ENCODE data around the gene TRIM27. TPM values are rescaled to one million over a fixed set of nuclear protein-coding genes. Genes with fewer than 3 reads are reported as not detected.

TRIM27 gene
- total and polyA plus RNA-seq, 10 of the 15 experiments (the other 5 are each of a cell fraction or from before 2014, with no cell fraction given): 18.5 to 74.7 (median 58.0) TPM

DNA sequence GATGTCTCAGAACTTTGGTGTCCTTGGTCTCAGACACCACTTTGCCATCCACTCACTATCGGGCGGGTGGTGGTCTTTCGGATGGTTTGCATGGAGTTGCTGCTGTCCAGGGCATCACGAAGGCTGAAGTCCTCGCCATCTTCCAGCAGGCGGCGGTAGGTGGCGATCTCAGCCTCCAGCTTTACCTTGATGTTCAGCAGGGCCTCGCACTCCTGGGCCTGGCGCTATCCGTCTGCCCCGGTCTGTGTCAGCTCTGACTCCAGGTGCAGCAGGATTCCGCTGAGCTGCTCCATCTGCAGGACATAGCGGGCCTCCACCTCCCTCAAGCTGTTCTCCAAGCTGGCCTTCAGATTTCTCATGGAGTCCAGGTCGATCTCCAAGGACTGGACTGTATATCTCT, 45.3 kb upstream of the TRIM27 start:
- ChIA-PET SMC1A (ENCODE audit: uncharacterized antibody, unreplicated experiment) (no interaction called here), POLR2A (no interaction called here), RAD21 (ENCODE audit: unreplicated experiment) (no interaction called here), CTCF (interaction anchor here (0.6 kb wide), 1 partner anchor 245 kb away, joined by 3 read pairs; no protein-coding TSS in a partner anchor)
- Histone ChIP-seq H3K4me3 (no peak overlapping the region), H4K20me1 (ENCODE audit: control insufficient read depth, insufficient read depth) (no peaks in the 10 kb centered on the region), H3K4me1 (ENCODE audit: control insufficient read depth, insufficient read depth, low read length) (no peaks in the 10 kb centered on the region), H3K79me2 (ENCODE audit: control insufficient read depth, insufficient read depth, low read length) (no peaks in the 10 kb centered on the region), H3K36me3 (ENCODE audit: control insufficient read depth in 2 of 2, insufficient read depth in 2 of 2, low read length in 1 of 2) (no peaks in the 10 kb centered on the region), H3K9ac (ENCODE audit: control insufficient read depth, insufficient read depth, low read length) (no peak overlapping the region), H3K4me2 (ENCODE audit: control insufficient read depth, insufficient read depth) (no peak overlapping the region), H3K9me3 (replicated peaks; ENCODE audit: control insufficient read depth, insufficient read depth, low read length) (no peaks in the 10 kb centered on the region; the same call in 2 of the 3 replicates), H3K27ac (ENCODE audit: control insufficient read depth, insufficient read depth) (no peak overlapping the region), H2AFZ (ENCODE audit: control insufficient read depth, low read depth, low read length) (no peak overlapping the region), H3K27me3 (replicated peaks in 1 of 2; ENCODE audit: control insufficient read depth in 2 of 2, insufficient read depth in 2 of 2, low read length in 1 of 2) (no peaks in the 10 kb centered on the region)
- no peak for TF ChIP-seq JUND (IDR thresholded peaks at IDR 0.05; ENCODE audit: low read depth, low read length)
- TF ChIP-seq TBL1XR1 (IDR thresholded peaks at IDR 0.05; ENCODE audit: low read depth, low read length): no peak
- no peak for TF ChIP-seq ZNF24 (IDR thresholded peaks at IDR 0.05)
- no peak for TF ChIP-seq KDM1A (IDR thresholded peaks at IDR 0.05; ENCODE audit: borderline replicate concordance)
- TF ChIP-seq SRF (IDR thresholded peaks at IDR 0.05; ENCODE audit: low read depth in 2 of 2, low read length in 2 of 2): no peak
- TF ChIP-seq, protein P1, sequence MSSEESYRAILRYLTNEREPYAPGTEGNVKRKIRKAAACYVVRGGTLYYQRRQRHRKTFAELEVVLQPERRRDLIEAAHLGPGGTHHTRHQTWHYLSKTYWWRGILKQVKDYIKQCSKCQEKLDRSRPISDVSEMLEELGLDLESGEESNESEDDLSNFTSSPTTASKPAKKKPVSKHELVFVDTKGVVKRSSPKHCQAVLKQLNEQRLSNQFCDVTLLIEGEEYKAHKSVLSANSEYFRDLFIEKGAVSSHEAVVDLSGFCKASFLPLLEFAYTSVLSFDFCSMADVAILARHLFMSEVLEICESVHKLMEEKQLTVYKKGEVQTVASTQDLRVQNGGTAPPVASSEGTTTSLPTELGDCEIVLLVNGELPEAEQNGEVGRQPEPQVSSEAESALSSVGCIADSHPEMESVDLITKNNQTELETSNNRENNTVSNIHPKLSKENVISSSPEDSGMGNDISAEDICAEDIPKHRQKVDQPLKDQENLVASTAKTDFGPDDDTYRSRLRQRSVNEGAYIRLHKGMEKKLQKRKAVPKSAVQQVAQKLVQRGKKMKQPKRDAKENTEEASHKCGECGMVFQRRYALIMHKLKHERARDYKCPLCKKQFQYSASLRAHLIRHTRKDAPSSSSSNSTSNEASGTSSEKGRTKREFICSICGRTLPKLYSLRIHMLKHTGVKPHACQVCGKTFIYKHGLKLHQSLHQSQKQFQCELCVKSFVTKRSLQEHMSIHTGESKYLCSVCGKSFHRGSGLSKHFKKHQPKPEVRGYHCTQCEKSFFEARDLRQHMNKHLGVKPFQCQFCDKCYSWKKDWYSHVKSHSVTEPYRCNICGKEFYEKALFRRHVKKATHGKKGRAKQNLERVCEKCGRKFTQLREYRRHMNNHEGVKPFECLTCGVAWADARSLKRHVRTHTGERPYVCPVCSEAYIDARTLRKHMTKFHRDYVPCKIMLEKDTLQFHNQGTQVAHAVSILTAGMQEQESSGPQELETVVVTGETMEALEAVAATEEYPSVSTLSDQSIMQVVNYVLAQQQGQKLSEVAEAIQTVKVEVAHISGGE (CRISPR knock-in tag; IDR thresholded peaks at IDR 0.05): no peak
- no peak for TF ChIP-seq FOXK2 (IDR thresholded peaks at IDR 0.05)
- no peak for TF ChIP-seq POLR2AphosphoS5 (IDR thresholded peaks at IDR 0.05; ENCODE audit: low read length)
- TF ChIP-seq NBN (IDR thresholded peaks at IDR 0.05): no peak
- TF ChIP-seq GATAD2B (conservative IDR thresholded peaks at IDR 0.05; ENCODE audit: low read depth): no peak
- WGBS (ENCODE audit: insufficient coverage, insufficient replicate concordance, low lambda C conversion rate, missing lambda C conversion rate): 73% methylated on average over 15 of the region's 15 CpGs
- ATAC-seq (no peak), DNase-seq (ENCODE audit: low read depth, low spot score) (no peak), FAIRE-seq (no peak)
- BruUV-seq (replicated peaks): no TSS peak
- intact Hi-C loops (cut with micrococcal nuclease; ENCODE audit: unreplicated experiment) (no loop called here), in situ Hi-C loops (cut with MboI) (no loop called here)
